NCI-H1417 treated with DMSO at 0.1 percent for 48 hours (cell line): ENCODE results near the gene TP63.

Experiments used
- DNase-seq: peaks from one replicate; lab custom pipeline; 2025; lab: John Stamatoyannopoulos, UW

TP63 gene

DNA sequence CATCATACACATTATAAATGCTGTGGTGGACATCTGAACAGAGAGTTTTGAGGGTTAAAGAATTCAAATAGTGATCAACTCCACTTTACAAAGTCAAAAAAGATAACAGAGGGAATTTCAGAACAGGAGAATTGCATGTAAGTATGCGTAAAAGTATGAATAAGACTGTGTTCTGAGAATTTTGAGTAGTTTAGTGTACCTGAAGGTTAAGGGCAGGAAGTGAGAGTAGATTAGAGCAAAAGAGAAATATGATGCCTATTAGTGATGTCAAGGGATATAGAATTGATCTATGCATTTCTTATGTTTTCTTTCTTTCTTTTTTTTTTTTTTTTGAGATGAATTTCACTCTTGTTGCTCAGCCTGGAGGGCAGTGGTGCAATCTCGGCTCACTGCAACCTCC, 53.1 kb downstream of the TP63 start:
- no peak for DNase-seq

DNA sequence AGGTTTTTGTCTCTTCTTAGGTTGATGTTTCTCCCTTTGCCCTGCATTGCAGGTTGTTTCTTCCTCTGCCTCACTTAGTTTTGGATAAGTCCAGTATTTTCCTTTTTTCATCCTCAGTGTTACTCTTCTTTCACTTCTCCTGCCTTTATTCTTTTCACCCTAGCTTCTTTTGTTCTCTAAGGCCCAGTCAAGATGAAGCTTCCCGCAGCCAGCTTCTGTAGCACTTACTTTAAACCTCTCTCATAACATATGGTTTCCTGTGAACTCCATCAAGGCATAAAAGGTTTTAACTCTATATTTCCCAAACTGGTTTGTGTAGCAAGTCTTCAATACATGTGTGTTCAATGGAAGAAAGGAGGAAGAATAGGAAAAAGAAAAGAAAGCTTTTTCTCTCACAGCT, 54.1 kb downstream of the TP63 start:
- no peak for DNase-seq

DNA sequence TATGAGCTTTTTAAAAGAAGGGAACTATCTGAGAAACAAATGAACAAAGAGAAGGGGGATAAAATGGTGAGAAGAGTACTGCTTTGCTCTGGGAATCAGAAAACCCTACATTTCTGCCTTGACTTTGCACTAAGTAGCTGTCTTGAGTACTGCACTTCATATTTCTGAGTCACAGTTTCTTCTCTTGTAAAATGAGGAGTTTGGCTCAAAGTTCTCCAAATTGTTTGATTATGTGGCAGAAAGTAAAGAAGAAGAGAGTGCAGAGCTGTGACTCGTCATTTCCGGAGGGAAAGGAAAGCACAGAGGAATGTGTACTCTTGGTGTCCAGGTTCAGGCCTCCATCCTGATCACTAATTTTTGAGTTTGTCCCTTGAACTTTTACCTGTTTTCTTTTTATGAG, 54.7 kb downstream of the TP63 start:
- no peak for DNase-seq

DNA sequence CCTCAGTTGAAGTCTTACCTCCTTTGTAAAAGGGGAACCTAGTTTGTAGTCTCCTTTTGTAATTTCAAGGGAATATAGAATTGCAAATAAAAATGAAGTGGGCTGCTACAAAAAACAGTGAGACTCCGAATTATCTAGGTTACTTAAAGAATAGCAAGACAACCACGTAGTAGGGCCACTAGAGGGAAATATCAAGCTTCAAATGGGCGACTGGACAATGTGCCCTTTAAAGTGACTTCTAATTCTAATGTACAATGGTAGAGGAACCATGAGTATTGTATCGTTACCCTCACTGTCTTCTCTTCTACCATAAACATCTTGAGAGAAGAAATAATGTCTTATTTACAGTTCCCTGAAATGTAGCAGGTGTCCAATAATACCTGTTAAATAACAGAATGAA, 56.3 kb downstream of the TP63 start:
- no peak for DNase-seq

DNA sequence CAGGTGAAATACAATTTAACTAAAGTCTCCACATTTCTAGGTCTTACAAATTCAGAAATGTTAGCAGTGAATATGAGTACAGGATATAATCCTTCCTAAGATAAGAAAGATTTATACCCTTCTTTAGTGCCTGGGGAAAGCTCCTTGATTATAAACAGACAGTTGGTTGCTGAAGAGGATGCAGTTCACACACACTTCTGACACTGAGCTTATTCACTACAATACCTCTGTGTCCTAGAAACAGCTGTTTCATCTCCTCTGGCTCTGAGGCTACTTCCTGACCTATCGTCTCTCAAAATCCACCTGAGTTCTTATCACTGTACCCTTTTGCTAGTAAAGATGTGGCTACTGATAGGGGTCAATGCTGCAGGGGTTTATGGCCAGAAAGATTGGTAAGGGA, 57.1 kb downstream of the TP63 start:
- DNase-seq = no peak

DNA sequence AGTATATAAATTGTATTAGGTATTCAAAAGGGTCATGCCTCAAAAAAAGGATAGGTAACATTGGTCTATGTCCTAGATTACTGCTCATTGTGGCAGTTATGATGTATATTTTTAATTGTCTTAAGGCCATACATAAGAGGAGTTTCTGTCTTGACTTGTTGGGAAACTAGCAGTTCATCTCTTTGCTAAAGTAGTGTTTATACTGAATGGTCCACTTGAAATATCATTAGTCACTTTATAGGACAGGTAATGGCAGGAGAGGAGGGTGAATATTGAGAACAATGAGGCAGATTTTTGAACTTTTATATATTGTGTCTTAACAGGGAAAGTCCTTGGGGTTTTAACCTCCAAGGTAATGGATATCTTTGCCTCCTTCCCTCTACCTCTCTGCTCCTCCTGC, 58.4 kb downstream of the TP63 start:
- no peak for DNase-seq

DNA sequence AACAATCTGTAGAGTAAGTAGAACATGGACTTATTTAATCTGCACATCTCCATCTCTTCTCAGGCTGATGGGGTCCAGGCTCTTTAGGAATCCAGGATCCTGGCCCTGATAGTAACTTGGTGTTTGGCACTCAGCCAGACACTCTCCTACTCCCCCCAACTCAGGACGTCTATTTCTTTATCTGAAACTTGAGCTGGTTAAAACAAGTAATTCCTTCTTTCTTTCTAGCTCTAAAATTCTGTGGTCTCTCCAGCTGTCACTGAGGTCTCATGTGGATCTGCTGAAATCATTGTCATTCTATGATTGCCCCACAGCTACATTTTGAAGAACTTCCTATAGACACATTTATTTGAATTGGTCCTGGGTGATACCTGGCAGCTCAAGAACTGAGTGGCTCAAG, 59.0 kb downstream of the TP63 start:
- no peak for DNase-seq

DNA sequence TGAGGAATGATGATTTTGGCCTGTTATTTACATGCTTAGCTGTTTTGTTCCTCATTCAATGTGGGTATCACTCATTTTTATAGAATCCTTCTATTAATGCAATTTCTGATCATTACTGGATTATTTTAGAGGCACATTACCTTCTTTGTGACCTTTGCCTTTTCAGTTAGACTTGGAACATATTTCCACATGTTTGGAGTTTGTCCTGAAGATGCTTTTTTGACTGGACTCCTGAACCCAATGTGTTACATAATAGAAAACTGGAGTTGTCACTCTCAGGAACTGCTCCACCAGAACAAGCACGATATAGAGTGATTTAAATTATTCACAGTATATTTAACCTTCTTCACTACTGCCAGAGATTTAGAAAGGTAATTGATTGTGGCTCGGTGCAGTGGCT, 59.5 kb downstream of the TP63 start:
- no peak for DNase-seq

DNA sequence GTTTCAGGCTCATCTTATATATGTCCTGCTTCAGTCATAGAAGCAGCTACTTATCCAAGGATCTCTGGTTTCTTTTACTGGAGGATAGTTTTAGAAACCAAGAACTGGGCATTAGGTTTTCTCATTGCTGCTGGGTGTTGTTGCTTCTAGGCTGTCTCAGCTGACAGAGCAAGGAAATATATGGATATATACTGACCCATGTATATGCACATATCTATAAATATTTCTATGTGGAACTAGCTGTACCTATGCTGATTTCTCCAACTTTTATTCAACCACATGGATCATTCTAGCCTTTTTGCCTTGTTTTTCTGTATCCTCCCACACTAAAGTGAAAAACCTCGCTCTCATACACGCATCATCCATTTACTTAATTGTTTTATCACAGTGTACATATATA, 64.2 kb downstream of the TP63 start:
- DNase-seq = no peak

DNA sequence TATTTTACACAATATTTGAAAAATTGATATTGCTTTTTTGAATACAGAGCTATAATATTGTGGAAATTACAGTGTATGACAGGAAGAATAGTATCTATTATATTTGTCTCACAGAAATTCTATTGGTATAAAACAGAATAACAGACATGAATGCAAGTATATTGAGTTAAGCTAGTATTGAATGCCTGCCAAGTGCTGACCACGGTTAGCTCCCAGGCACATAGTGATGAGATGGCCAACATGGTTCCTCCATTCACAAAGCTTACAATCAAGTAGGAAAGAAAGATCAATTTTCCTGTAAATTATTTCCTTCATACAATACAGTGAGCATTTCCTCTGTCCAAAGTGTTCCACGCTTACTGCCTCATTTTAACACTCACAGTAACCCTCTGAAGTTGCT, 67.6 kb downstream of the TP63 start:
- DNase-seq = no peak

DNA sequence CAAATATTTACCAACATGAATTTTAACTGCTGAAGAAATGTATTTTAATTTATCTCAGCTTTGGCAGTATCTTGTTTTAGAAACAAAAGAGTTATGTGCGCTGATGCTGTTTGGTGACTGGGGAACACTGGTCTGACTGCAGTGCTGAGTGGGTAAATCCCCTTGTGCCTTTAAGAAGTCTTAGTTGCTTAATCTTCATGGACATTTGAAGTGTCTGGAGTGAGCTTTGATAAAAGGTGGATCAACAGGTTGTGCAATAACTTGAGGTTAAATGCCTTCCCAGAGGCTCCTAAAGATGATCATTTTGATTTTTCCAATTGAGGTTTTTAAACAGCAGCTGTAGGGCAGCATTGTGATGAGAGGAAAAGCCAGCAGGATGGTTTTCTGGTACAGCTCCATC, 68.7 kb downstream of the TP63 start:
- no peak for DNase-seq

DNA sequence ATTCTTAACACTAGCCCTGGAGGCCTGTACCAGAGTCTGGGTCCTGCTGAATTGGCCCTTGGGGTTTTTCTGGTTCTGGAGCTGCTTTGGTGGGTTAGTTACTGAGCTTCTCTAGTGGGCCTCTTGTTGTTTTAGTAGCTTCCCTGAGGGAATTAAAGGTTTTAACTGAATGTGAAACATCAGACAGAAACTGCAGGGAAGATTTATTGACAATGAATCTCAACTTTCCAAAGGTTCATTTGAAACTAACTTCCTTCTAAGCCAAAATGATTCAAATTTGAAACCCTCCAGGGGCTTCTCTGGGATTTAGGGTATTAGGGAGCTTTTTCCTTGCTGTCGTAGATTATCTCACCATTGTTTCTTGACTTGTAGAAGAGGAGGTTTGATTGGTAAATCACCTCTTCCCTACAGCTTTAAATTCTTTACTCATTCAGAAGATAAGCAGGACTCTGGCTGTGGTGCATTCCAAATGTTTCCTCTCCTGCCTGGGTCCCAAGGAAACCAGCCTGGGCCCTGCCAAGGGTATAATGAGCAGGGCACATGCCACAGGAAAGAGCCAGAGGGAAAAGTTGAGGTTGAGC, 71.0 kb downstream of the TP63 start:
- no peak for DNase-seq

DNA sequence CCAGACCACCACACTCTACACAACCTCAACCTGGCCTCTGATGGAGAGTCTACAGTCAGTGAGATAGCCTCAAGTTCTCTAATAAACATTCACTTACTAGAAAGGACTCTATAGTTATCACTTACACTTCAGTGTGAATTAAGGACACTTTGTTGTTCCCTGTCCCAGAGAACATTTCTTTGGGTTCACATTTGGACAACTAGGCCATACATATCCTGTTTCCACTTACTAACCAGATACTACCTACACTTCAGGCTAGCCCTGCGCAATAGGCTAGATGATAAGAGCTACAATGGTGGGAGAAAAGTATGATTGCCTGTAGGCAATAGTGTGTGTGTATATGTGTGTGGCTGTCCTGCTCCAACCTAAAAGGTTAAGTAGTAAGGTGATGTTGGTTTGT, 72.7 kb downstream of the TP63 start:
- no peak for DNase-seq

DNA sequence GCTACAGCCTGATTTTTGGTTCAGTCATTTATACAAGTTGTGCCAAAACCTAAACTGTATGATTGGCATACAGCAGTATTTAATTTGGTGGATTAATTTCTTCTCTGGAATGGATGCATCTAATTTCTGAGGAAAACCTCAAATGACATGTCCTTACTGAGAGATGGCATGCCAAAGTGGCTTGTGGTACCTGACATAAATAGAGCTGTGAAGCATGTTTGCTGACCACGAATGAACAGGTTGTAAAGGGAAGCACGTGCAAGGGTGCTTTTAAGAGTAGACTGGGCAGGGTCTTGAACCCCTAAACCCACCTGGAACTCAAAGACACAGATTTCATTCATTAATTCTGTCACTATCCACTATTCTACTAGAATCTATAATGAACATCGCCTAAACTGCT, 77.2 kb downstream of the TP63 start:
- no peak for DNase-seq

DNA sequence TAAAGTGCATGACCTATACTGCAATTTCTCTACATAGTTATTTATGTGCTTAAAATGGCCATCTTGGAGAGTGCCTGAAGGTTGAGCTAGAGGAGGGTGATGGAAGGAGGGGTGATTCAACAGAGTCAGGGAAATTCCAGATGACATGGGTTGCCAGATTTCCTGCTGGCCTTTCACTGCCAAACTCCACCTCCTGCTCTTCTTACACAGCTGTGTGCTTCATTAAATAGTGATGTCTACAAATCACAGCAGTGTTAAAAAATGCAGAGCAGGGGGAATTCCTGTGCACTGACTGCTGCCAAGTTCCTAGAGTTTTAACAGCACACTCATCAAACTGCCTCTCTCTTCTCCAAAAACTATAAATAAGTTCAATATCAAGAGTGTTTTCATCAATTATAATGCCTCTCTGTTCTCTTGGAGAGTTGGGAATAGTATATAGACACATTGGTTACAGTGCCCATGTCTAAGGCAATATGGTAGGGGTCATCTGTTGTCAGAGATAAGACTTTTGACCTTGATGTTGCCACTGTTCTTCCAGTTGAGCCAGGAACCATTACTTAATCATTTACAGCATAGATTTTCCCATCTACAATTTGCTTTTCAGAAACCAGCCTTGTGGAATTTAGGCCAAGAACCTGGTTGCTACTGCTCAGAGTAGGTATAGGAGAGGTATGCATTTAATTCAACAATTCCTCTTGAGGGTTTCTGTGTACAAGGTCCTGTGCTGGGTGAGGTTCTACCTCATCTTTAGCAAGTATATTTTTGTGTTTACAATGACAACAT, 79.6 kb downstream of the TP63 start:
- DNase-seq = no peak

DNA sequence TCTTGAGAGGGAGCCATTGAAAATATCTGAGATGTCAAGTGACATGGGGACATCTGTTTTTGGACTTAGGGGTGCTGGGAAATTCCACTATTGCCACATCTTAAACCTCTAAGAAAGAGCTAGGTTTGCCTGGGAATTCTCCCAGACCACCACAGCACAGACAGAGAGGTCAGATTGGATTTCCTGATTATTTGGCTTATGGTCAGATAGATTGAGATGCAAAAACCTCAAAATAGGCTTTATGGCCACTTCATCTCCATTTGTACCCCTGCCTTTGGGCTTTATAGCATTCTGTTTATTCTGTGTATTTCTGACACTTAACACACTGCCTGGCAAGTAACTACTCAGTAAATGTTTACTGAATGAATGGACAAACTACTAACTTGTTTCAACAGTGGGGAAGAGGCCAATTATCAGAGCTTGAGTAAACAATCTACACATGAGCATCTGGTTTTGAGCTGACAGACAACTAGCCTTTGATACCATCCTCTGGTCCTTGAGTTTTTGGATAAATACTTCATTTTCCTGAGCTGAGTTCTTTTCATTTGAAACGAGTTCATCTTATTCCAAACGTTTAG, 81.8 kb downstream of the TP63 start:
- peak; percentile 74 for DNase-seq

DNA sequence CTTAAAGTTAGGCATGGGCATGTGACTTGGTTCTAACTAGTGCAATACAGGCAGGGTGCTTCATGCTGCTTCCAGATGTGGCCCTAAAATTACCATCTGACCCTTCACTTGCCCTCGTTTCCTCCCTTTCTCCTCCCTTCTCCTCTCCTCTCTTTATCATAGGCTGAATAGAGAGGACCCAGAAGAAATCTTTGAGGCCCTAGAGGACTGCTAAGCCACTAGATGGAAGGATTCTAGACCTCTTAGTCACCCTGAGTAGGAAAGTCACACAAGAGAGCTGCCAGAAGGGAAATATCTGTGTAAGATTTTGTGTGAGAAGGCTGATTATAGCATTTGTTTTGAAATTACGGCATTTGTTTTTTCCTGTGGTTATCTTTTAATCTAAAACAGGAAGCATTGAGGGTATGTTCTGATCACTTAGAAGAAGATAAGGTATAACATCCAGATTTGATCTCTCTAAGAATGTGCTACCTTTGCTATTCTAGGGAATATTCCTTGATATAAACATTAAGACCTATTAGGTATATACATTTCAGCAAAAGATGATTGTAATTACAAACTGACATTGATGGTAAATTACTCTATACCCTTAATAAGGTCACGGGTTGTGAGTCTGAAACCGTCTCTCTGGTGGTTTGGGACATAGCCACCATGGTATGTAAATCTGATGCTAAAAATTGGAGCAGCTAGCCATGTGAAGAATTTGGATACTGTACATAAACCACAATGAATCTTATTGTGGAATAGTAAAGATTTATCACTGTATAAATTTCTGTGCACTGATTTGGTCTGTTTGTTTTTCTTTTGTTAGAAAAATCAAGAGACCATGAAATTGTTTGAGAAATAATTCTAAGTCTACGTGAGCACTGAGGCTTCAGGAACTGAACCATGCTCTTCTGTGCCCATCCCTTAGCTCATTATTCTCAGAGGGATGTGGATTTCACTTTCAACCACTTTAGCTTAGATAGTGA, 84.1 kb downstream of the TP63 start:
- DNase-seq = no peak

DNA sequence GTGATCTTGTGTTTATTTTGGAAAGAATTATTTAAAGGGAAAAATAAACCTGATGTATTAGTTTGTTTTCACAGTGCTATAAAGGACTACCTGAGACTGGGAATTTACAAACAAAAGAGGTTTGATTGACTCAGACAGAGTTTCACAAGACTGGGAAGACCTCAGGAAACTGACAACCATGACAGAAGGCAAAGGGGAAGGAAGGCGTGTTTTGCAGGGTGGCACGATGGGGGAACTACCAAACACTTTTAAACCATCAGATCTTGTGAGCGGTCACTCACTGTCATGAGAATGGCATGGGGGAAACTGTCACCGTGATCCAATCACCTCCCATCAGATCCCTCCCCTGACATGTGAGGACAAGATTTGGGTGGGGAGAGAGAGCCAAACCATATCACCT, 87.0 kb downstream of the TP63 start:
- no peak for DNase-seq

DNA sequence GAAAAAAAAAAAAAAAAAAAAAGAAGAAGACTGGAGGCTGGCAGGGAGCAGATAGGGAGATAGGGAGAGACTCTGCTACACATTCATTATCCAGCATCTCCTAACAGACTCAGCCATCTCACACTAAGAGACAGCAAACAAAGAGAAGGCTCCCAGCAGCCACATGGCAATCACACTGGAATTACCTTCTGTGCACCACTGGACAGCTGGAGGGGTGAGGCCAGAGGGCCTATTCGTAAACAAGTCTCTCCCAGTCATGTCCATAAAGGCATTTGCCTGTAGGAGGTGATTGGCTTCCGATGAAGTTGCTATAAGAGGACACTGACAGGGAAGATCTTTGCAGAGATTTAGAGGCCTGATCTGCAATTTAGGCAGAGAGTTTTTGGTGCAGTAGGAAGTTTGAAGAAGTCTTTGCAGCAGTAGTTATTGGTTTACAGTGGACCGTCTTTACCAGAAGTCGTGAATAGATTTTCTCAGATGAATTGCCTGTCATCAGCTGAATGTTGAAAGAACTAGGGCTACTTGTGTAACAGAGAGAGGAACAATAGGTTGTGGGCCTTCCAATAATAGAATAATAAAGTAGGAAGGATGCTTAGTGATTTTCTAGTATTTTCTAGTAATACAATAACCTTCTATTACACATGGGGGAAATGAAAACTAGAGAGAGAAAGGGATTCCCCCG, 89.7 kb downstream of the TP63 start:
- DNase-seq = no peak

DNA sequence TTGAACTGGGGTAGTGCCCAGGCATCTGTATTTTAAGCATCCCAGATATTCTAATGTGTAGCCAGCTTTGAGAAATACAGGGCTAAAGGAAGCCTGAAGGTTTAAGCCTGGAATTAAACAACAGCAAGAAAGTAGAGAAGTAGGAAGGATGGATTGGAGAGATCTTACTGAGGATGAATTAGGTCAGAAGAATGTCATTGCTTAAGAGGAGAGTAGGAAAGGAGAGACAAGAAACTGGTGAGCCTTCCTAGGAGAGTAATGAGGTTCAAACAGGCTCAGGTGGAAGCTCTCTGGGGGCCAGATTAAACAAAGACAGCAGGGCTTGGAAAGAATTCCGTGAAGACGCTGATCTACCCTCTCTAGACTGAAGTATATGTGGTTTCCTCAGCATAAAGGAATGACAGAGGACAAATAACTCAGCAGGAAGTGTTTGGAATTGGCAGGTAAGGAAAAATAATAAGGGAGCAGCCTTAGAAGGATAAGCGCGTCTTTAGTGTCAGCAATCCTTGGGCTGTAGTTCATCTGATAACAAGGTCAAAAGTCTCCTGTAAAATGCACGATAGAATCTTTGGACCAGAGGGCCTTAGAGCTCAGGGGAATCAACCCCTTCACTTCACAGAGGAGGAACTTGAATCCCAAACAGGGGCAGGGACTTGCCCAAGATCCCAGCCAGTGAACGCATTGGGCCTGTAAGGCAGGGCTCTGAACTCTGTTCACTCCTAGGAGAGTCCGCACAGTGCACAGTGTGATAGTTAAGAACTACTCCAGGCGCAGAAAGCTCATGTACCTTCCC, 90.9 kb downstream of the TP63 start:
- DNase-seq = no peak

DNA sequence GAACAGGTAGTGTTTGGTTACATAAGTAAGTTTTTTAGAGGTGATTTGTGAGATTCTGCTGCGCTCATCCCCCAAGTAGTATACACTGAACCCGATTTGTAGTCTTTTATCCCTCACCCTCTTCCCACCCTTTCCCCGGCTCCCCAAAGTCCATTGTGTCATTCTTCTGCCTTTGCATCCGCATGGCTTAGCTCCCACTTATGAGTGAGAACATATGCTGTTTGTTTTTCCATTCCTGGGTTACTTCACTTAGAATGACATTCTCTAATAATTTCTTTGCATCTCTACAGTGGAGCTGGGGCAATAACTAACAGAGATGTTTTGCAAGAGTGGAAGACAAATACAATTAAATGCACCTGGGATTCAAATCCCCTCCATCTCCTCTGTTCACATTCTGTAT, 93.2 kb downstream of the TP63 start:
- no peak for DNase-seq
